Psoas muscle (tissue), 8 donors: Measurements from ENCODE around the gene TPMT. TPM values are rescaled to one million over a fixed set of nuclear protein-coding genes. Genes with fewer than 3 reads are reported as not detected.

Experiments used
- ATAC-seq, 4 donors: fragments of 200-7000 bp; cut with Tn5 transposase; one replicate each; pipeline ENCODE4 v1.9.1; 2020; ENCODE audit warnings: moderate library complexity in 3 of 4, mild to moderate bottlenecking in 2 of 4
- DNase-seq, 2 donors: peaks; one replicate each; pipeline ENCODE4 v3.0.0-alpha.2; 2020
- H3K27ac ChIP-seq: fragments of 200-600 bp; one replicate; pipeline ENCODE4 v1.8.0; 2022
- H3K27me3 ChIP-seq, 3 donors: fragments of 200-600 bp in 1 of 3; one replicate each; pipeline versions ENCODE4 v1.6.1 to v1.8.0; 2013 to 2022; ENCODE audit warnings: low read length in 2 of 3, mild to moderate bottlenecking in 2 of 3, moderate library complexity in 1 of 3; ENCODE audit not compliant: insufficient read depth in 3 of 3
- H3K36me3 ChIP-seq, 2 donors: fragments of 200-600 bp in 1 of 2; one replicate each; pipeline versions ENCODE4 v1.6.1 to v1.8.0; 2013 to 2022; ENCODE audit warnings: low read depth in 1 of 2, mild to moderate bottlenecking in 1 of 2, moderate library complexity in 1 of 2; ENCODE audit not compliant: insufficient read depth in 1 of 2
- H3K4me1 ChIP-seq: fragments of 200-600 bp; one replicate; pipeline ENCODE4 v1.8.0; 2022
- H3K4me3 ChIP-seq: fragments of 200-600 bp; one replicate; pipeline ENCODE4 v1.8.0; 2022; ENCODE audit warnings: mild to moderate bottlenecking
- H3K9me3 ChIP-seq: fragments of 200-600 bp; one replicate; pipeline ENCODE4 v1.8.0; 2022
- CTCF ChIP-seq: fragments of 200-600 bp; IDR thresholded peaks from one replicate; pipeline ENCODE4 v1.8.0; 2022; ENCODE audit warnings: antibody characterized with exemption
- WGBS, 3 donors: extraction: QIAGEN DNeasy Blood & Tissue Kit; methylation state at CpG; one replicate each; pipeline versions ENCODE4 v1.1.6 to v1.1.7; 2013; 5-methylcytosine and 5-hydroxymethylcytosine counted together
- intact Hi-C, 2 donors: fragments of 100-400 bp; cut with DNase I; formaldehyde crosslinking; loops; one replicate each; pipeline versions ENCODE4 v1.11.0 to v1.14.2; 2022
- polyA plus RNA-seq, 3 donors: library from polyadenylated mRNA; stranded (reverse); fragments of 200-250 nt; gene quantifications; one replicate each; pipeline ENCODE4 v1.2.3, GENCODE V29; 2013
- total RNA-seq, 4 donors: library from RNA; stranded (reverse); fragmentation: NEBNext Ultra II Directional in 2 of 4; extraction: Animal tissue kit (Norgen Biotek cat#: 25700) in 2 of 4; gene quantifications; one replicate each; pipeline versions ENCODE4 v1.2.1 to v1.2.4, GENCODE V29; 2021 to 2023
- donor health status: healthy with polysubstance abuse.
- donor health status: DM: no; HTN: no; CAD: no; lungs with moderate emphysema.
- donor health status: Bipolar disorder and iron deficiency.
- donor health status: healthy.
- donor health status: DM: yes; HTN: yes; CAD: no.
- donor health status: DM: no; HTN: no; CAD: no.
- donor health status: DM: no; HTN: no; CAD: no.
- donor health status: DM: yes; HTN: yes; CAD: no.

Gene TPMT
- total and polyA plus RNA-seq, 7 donors = 7.9 to 19.3 (median 9.7) TPM

DNA sequence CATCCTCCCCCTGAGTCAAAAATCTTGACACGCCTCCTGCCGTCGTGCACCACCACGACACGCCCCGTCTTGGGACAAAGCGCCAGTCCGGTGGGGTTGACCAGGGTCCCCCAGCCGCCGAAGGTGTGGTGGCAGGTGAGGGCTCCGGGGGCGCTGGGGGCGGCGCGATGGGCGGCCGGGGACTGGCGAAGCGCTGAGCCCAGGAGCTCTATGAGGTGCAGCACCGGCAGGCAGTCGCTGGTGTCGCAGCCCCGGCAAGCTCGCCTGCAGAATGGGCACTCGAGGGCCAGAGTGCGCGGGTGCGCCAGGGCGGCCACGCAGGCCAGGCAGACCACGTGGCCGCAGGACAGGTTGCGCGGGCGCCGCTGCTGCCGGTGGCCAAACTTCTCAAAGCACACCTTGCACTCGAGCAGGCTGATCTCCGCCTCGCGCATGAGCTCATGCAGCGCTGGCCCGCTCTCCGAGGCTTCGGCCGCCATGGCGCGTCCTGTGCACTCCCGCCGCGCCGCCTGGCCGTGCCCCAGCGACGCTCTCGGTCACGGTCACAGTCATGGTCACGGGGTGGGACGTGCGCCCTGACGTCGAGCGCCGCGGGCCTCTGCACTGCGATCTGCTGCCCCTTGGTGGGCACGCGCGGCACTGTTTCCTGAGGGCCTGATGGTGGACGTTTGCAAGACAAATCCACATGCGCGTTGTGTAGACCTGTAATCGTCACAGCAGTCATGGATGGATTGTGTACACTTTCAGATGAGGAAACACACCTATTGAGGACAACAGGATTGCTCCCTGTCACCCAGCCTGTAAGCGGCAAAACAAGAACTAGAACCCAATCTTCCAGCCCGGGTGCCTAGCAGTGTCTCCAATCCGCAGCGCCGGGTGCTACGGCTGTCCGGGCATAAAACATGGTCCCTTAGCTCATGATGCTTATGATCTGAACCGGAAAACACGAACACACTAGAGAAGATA, 32.5 kb downstream of the TPMT start, which contains the start of gene NHLRC1:
TSS of gene NHLRC1 (minus strand) at position 550 of the 966 bp plus-strand sequence. CDS start at position 479, 71 bp downstream.
- ATAC-seq (peak; percentile 99 to 100 (median 99)), DNase-seq (peak; percentile 92 to 95)
- peaks cover 12% of the 10 kb centered on the region for H3K4me1 ChIP-seq
- WGBS, 3 donors = 14 to 17% (median 16%) methylated on average over 55 to 82 of the region's 82 CpGs
- H3K36me3 ChIP-seq = no peaks in the 10 kb centered on the region
- peak within 1 kb of the TSS; percentile 73 for H3K4me3 ChIP-seq
- peak within 1 kb of the TSS; percentile 77 for H3K27ac ChIP-seq
- no peaks in the 10 kb centered on the region for H3K9me3 ChIP-seq
- intact Hi-C loops = loop anchor here (2.0 to 10.0 kb wide), 4 partner anchors 135 to 968 kb away; partner anchors contain the start of gene KIF13A (in 2 of the 2)
- H3K27me3 ChIP-seq = no peaks in the 10 kb centered on the region
- TF ChIP-seq CTCF = peak; percentile 98

GRCh38 chr6:18121580-18122127, 33.2 kb downstream of the TPMT start:
- Histone ChIP-seq H3K36me3 (no peaks in the 10 kb centered on the region), H3K4me1 (peaks cover 12% of the 10 kb centered on the region), H3K9me3 (no peaks in the 10 kb centered on the region), H3K27me3 (no peaks in the 10 kb centered on the region), H3K27ac (peak overlapping the region; percentile 77), H3K4me3 (peak overlapping the region; percentile 73)
- ATAC-seq (peak in 2 of 4 donors; percentile 13 to 16), DNase-seq (no peak)
- WGBS, 3 donors = 62 to 71% (median 63%) methylated on average over 19 of the region's 19 CpGs
- intact Hi-C loops = loop anchor here (2.0 to 10.0 kb wide), 4 partner anchors 134 to 967 kb away; partner anchors contain the start of gene KIF13A (in 2 of the 2)
- no peak for TF ChIP-seq CTCF

DNA sequence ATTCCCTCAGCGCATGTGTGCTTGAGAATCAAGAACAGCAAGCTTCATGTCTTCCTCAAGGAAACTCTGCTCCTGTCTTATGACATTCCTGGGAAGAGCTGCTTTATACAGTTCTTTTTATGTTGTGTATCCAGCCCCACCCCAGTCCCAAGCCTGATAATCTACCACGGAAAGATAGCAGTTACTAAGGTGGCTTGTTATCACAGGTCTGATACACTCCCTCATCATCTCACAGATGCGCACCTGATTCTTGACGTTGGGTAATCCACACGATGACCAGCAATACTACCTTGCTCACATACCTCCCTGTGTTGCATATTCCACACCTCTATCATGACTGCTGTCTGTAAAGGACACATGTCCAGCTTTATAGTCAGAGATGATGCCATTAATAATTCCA, 35.6 kb downstream of the TPMT start:
- Histone ChIP-seq H3K27ac (no peak overlapping the region), H3K4me1 (peaks cover 12% of the 10 kb centered on the region), H3K27me3 (no peaks in the 10 kb centered on the region), H3K9me3 (no peaks in the 10 kb centered on the region), H3K36me3 (no peaks in the 10 kb centered on the region), H3K4me3 (no peak overlapping the region)
- no peak for TF ChIP-seq CTCF
- no peak for ATAC-seq
- 63 to 88% (median 71%) methylated on average over 5 of the region's 5 CpGs for WGBS, 3 donors
- no peak for DNase-seq
- intact Hi-C loops = no loop called here

DNA sequence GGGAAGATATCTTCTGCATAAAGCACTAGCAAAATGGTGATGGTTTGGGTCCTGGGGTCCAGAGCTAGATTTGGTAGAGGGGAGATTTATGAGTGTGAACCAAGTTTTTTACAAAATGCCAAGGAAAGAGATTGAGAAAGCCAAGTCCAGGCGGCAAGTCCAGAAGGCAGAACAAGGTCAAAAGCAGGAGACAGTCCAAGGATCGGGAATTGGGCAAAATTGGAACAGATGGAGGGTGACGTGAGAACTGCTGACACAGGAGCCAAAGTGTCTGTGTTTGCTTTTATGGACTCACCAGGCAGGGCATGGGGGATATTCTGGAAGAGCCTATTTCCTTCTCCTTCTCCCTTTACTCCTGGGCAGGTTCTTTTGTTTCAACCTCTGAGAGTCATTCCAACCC, 36.5 kb downstream of the TPMT start:
- intact Hi-C loops = no loop called here
- WGBS, 3 donors = 13 to 33% (median 27%) methylated on average over 3 of the region's 3 CpGs

More for the DNA sequence above, 36.5 kb downstream of the TPMT start:
- ATAC-seq = no peak
- peaks cover 12% of the 10 kb centered on the region for H3K4me1 ChIP-seq
- H3K9me3 ChIP-seq = no peaks in the 10 kb centered on the region
- H3K27me3 ChIP-seq = no peaks in the 10 kb centered on the region
- H3K27ac ChIP-seq = no peak overlapping the region
- DNase-seq = no peak
- H3K4me3 ChIP-seq = no peak overlapping the region
- H3K36me3 ChIP-seq = no peaks in the 10 kb centered on the region
- no peak for TF ChIP-seq CTCF
